HG03095 (cell line): Measurements from ENCODE around the gene DNAJC9.
"Not testable (repeated sequence)": the region's sequence is repeated elsewhere in the genome, so short reads cannot be mapped to it uniquely, and the experiment has no call there.

Source experiments
- ATAC-seq: cut with Tn5 transposase; IDR thresholded peaks from one replicate; pipeline ENCODE4 v1.9.1; 2021; ENCODE audit warnings: moderate library complexity; ENCODE audit not compliant: unreplicated experiment

Gene DNAJC9, protein sequence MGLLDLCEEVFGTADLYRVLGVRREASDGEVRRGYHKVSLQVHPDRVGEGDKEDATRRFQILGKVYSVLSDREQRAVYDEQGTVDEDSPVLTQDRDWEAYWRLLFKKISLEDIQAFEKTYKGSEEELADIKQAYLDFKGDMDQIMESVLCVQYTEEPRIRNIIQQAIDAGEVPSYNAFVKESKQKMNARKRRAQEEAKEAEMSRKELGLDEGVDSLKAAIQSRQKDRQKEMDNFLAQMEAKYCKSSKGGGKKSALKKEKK

DNA sequence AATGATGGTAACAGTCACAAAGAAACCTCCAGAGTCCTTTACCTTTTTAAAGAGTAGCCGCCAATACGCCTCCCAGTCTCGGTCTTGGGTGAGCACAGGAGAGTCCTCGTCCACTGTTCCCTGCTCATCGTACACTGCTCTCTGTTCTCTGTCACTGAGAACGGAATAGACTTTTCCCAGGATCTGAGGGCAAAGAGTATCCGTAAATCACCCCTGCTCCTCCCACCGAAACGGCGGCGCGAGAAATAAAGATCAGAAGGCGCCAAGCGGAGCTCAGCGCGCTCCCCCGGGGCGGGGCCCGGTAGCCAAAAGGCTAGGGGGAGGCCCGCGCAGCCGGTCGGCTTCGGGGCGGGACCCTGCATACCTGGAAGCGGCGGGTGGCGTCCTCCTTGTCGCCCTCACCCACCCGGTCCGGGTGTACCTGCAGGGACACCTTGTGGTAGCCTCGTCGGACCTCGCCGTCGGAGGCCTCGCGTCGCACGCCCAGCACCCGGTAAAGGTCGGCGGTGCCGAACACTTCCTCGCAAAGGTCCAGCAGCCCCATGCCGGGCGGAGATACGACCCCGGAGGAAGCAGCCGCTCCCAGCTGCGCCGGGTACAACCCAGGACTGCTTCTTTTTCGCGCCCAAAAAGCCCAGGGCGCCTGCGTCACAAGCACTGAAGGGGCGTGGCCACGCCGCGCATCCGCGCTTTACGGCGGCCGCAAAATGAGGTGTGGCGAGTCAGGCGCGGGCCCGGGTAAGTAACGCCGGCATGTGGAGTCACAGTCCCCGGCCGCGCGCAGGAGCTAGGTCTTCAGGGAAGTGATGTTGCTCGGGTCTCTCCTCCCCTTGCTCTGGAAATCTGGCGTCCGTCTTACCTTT lies at the start of gene DNAJC9:
Gene DNAJC9 (minus strand): TSS at position 610 of the 863 bp plus-strand sequence. CDS start 66 bp downstream, at position 544.
- ATAC-seq = peak; percentile 78

DNA sequence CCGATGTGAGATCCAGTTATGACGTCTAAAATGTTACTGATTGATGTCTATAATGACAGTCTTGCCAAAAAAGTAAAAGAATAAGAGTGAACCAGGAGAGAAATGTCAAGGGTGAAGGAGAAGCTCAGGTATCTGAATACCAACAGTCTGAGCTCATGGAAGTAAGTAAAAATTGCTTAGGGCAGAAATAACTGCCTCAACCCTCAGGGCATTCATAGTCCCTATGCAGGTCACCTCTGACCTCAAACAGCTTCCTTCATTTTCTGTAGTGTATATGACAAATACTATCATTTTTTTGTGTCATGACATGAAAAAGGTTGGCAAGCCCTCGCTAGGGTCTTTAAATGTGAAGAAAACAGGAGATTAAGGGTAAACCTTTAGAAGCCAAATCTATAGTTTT lies 46.4 kb upstream of the DNAJC9 start:
- ATAC-seq = no peak

DNA sequence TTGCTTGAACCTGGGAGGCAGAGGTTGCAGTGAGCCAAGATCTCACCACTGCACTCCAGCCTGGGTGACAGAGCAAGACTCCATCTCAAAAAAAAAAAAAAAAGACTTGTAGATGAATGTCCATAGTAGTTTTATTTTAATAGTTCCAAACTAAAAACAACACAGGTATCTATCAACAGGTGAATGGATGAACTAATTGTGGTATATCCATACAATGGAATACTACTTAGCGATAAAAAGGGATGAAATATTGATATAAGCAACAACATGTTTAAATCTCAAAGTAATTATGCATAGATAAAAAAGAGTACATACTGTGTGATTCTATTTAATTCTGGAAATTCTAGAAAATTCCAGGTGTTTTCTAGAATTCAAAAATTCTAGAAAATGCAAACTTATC lies 42.9 kb upstream of the DNAJC9 start:
- ATAC-seq = no peak

DNA sequence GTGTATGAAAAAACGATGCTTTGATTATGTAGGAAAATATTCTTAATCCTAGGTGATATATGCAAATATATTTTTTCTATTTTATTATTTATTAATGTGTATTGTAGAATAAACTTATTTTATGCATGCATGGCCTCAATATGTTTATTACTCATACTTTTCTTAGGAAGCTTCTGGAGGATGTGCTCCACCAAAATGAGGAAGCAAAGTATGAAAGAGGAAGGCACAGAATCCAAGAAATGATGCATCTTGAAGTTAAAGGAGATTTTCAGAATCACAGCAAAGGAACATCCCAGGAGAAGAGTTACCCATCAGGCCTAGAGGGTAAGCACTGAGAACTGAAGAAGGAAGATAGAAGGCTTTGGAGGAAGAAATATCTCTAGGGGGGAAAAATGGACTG lies 40.4 kb upstream of the DNAJC9 start:
- no peak for ATAC-seq

DNA sequence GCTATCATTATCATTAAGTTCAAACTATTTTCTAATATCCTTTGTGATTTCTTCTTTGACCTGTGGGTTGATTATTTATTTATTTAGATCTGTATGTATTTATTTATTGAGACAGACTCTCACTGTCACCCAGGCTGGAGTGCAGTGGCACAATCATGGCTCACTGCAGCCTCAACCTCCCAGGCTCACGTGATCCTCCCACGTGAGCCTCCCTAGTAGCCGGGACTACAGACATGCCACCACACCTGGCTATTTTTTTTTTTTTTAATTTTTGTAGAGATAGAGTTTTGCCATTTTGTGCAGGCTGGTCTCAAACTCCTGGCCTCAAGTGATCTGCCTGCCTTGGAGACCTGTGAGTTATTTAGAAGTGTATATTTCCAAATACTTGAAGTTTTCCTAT lies 34.0 kb upstream of the DNAJC9 start:
- no peak for ATAC-seq

DNA sequence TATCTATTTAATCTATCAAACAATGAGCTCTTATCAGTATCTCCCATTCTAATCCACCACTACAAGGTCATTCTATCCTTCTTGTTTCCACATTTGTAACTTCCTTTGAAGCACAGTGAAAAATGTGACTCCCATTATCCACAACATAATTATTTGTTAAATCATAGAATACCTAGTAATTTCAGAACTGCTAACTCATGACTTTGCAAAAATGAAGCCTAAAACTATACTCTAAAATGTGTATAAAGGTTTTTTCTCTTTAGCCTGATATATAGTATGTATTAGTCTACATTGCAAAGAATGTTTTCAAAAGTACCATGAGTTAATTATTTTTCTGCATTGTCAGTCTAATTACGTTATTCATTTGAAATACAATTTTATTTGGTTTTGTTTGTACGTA lies 17.4 kb upstream of the DNAJC9 start:
- no peak for ATAC-seq

DNA sequence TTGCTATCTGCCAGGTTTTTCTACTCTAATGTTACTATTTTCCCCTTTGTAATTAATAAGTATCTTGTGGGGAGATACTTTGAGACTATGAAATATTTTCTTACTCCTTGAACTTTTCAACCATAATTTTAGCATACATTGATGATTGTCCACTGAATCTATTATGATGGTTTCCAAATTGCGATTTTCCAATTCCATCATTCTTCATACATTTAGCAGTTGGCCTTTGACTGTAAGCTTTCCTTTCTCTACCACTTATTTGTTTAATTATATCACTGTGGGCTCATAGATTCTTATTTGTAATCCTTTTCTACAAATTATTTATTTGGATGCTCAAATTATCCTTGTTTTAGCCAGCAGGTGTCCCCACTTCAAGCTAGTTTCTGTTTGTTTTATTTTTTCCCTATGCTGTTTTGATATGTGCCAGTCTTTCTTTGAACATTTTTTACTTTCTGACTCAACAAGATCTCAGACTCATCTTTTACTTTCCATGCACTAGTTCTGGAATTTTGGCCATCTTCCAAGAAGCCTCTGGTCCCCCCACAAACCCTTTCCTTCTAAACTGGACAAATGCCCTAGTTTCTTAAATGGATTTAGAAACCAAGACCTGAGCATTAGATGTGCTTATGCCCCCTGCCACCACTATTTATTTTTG lies 16.8 kb upstream of the DNAJC9 start:
- ATAC-seq = no peak

DNA sequence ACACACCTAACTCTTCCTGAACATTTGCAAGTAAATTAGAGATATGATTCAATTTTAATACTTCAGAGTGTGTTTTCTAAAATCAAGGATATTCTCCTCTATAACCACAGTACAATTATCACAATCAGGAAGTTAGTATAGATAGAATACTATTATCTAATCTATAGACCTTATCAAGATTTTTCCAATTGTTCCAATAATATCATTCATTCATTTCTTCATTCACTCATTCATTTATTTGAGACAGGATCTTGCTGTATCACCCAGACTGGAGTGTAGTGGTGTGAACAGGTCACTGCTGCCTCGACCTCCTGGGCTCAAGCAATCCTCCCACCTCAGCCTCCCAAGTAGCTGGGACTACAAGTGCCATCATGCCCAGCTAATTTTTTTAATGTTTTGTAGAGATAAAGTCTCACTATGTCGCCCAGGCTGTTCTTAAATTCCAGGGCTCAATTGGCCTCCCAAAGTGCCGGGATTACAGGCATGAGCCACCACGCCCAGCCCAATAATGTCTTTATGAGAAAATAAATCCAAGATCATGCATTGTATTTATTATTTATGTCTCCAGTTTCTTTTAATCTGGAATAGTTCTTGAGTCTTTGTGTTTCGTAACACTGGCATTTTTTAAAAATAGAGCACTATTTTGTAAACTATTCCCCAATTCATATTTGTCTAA lies 16.0 kb upstream of the DNAJC9 start:
- ATAC-seq = no peak

DNA sequence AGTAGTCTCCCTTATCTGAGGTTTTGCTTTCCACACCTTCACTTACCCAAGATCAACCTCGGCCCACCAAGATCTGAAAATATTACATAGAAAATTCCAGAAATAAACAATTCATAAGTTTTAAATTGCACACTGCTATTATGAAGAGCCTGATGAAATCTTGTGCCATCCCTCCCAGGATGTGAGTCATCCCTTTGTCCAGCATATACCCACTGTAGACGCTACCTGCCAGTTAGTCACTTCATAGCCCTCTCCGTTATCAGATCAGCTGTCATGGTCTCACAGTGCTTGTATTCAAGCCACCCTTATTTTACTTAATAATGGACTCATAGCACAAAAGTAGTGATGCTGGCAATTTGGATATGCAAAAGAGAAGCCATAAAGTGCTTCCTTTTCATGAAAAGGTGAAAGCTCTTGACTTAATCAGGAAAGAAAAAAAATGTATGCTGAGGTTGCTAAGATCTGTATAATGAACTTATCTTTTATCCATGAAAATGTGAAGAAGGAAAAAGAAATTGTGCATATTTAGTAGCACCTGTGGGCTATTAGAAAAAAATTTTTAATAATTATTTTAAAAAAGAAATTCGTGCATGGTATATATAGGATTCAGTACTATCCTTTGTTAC lies 15.2 kb upstream of the DNAJC9 start:
- ATAC-seq = no peak

DNA sequence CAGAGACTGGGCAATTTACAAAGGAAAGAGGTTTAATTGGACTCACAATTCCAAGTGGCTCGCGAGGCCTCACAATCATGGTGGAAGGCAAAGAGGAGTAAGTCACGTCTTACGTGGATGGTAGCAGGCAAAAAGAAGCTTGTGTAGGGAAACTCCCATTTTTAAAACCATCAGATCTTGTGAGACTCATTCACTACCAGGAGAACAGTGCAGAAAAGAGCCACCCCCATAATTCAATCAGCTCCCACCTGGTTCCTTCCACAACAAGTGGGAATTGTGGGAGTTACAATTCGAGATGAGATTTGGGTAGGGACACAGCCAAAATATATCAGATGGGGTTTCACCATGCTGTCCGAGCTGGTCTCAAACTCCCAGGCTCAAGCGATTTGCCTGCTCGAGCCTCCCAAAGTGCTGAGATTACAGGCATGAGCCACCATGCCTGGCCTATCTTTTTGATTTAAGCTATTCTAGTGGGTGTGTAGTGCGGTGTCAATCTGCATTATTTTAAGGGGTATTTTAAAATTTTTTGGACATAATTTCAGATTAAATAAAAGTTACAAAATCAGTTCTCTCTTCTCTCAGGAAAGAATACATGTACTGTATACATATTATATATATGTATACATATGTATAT lies 14.4 kb upstream of the DNAJC9 start:
- no peak for ATAC-seq

DNA sequence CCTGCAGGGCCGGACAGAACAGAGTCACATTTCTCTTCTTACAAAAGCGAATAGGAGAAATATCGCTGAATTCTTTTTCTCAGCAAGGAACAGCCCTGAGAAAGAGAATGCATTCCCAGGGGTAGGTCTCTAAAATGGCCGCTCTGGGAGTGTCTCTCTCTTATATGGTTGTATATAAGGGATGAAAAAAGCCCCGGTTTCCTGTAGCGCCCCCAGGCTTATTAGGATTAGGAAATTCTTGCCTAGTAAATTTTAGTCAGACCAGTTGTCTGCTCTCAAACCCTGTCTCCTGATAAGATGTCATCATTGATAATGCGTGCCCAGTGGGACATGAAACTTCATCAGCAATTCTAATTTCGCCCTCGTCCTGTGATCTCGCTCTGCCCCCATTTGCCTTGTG lies 11.6 kb upstream of the DNAJC9 start:
- not testable (repeated sequence) for ATAC-seq

DNA sequence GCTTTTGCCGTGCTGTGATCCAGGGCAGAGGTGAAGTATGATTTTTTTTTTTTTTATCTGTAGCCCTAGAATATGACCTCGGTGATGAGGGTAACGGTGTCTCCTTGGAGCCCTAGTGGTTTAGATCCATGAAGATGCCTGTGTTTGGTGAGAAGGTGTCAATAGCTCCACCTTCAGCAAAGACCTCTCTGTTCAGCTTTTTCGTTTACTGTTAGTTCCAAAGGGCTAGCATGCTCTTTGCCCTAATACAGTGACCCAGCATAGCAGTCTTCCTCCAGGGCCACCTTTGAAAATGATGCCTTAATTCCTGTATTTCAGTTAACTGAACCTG lies 6.1 kb upstream of the DNAJC9 start:
- peak; percentile 13 for ATAC-seq

DNA sequence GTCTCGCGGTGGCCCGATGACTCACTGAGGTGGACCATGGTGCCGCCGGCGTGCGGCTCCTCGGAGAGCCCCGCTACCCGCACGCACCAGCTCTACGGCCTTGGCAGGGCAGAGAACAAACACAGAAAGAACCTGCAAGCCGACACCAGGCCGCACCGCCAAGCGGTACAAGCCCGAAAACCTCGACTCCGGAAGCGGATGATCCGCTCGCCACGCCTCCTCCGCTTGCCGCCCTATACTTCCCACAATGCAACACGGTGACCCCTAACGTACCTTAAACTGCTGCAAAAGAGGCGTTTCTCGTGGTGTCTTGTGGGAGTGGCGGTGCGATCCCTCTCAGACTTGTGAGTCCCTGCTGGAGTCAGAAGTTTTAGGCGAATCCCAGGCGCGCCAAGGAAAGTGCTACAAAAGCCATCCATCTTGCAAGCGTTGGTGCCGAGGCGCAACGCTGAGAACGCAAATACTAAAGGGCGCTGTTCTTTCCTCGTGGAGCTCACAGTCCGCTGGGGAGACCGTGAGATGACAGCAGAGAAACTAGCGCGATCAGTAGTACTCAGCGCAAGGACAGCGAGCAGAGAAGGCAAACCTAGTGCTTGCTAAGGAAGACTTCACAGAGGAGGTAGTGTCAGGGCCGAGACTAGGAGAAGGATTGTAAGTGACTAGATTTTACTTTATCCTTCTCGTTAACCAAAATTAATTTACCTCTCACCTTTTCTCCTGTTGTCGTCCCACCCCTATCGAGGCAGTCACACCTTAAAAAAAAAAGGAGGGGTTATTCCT lies 5.6 kb upstream of the DNAJC9 start, which contains the start of gene MRPS16:
Gene MRPS16 (minus strand): TSS at position 200 of the 780 bp plus-strand sequence. CDS start 162 bp downstream, at position 38.
- peak; percentile 81 for ATAC-seq

DNA sequence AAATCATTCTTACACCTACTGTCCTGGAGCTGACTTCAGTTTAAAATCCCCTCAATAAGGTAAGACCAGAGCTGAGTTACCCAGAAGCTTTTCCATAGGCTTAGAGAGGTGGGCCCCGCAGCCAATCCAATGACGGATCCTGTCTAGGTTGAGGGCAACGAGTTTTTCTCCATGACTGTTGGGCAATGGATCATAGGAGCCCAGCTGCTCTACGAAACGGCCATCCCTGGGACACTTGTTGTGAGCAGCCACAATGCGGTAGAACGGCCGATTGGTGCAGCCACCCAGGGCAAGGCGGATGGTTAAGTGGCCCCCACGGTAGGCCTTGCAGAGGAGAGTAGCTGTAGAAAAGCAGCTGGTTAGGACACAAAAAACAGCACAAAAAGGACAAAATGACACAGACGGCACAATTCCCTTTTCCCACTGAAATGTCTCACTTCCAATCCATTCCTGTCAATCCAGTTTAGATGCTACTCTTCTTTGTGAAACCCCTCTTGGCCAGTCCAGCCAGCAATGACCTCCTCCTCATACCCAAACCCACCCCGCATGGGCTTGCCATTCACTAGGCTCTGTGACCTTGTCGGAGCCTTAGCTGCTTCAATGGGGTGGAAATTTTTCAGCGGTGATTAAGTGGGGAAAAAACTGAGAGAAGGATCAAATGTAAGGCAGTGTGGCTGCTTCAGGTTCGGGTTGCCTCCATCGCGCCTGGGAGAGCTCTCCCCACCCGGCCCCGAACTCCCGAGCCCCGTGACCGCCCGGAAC lies 4.8 kb upstream of the DNAJC9 start:
- peak; percentile 33 for ATAC-seq

DNA sequence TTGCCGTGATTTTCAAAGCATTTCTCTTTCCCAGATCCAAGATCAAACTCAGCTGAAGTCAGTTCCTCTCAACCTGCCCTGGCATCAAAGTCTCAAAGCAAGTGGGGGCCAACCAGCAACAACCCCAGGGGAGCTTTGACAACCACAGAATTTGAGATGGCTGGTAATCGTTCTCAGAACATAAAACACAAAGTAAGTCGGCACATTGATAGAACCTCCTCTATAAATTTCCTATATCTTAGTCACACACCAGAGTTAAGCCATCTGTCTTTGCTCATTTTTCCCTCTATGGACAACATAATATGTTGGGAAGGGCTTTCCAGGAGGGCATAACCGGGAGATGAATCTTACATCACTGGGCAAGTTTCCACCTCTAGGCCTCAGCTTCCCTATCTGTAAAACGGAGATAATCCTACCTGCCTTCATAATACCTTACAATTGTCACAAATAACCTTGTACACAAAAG lies 1.2 kb upstream of the DNAJC9 start:
- ATAC-seq = no peak

DNA sequence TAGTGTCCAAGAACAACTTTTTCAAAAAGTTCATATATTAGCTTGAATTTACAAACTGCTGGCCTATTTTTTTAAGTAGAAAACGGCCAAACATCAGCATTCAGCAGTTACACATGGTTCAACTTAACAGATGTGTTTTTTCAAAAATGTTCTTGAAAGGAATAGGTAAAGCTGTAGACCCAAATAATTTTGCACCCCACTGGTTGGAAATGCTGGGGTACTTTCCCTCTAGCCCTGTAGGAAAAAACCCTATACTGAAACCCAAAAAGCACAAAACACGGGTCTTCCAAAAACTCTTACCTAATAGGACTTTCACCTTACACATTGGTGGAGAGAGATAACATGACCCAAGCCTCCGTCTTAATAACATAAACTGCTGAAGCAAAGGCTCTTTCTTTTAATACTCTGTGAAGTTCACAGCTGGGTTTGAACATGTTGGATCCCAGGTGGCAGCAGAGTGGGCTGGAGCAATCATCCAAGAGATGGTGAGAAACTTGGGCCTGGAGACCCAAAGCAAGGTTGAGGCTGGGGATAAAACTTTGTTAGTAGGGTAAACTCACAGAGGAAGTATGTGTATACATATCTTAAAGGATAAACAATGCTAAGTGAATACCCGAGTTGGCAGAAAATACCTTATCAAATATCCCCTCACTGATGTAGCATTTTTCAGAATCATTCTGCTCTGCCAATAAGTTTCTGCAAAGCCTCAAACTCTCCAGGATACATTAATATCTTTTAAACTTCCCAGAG lies 629 bp upstream of the DNAJC9 start:
- ATAC-seq = no peak

DNA sequence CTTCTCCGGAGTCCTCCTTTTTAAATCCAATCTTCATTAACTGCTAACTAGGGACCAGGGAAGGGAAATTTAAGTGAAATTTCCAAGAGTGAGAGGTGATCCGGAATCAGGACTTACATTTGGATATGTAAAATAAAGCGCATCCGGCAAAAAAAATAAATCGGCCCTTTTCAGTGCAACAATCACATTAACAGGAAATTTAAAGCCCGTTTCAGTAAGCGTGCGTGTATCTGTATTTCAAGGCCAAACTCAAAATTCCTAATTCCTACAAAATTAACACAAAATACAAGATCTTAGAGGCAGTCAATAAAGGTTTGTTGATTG lies 771 bp downstream of the DNAJC9 start:
- ATAC-seq = no peak

DNA sequence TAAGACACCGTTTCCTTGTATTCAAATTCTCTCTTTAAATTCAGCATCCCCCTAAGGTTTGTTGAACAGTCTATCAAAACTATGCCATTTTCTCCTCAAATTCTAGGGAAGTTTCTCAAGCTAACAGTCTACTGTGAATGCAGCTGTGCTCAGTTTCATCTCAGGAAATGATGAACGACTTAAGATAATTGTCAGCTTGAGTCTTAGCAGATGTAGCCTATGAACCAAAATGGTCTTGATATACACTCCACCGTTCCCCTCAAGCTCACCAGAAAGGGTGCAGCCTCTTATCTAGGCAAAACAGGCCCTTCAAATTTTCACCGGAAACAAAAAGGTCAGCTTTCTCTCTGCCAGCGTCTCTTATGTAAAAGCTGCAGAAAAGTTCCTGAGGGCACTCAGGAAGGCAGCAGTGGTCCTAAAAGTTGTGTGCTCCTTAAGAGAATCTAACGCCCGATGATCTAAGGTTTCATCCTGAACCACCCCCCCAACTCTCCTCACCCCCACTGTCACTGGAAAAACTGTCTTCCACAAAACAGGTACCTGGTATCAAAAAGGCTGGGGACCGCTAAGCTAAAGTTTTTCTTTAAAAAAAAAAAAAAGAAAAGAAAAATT lies 2.1 kb downstream of the DNAJC9 start:
- ATAC-seq = no peak
